AG10803 (cell line): ENCODE results near the gene GAMT.

ENCODE experiments used
- DNase-seq: peaks from one replicate; pipeline ENCODE4 v3.0.0; 2010; ENCODE audit warnings: low read depth
- H3K4me3 ChIP-seq: 2 replicates; pipeline ENCODE4 v1.5.1; 2011; ENCODE audit warnings: mild to moderate bottlenecking, low read length, control low read depth
- CTCF ChIP-seq: conservative IDR thresholded peaks from 2 replicates; pipeline ENCODE4 v1.5.1; 2011; ENCODE audit warnings: mild to moderate bottlenecking, low read length, control low read depth, inconsistent platforms

Gene GAMT

DNA sequence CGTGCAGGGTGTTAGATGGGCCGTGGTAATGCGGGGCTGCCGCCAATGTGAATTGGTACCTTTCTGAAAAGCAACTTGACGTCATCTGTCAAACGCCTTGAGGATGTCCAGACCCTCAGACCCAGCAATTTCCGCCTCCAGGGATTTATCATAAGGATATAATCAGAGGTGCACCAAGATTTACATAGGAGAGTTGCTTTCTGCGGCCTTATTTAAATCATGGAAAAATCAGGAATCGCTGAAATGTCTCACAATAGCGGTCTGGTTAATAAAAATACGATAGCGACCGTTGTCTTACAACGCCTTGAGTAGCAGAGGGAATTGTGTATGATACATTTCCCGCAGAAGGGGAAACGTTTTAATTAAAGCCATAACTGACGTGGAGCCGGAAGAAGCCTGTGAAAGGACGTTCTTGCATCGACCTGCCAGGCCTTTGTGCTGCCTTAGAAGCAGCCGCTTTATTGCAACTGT, 49.9 kb downstream of the GAMT start:
- H3K4me3 ChIP-seq = no peak overlapping the region
- no peak for DNase-seq
- no peak for TF ChIP-seq CTCF

DNA sequence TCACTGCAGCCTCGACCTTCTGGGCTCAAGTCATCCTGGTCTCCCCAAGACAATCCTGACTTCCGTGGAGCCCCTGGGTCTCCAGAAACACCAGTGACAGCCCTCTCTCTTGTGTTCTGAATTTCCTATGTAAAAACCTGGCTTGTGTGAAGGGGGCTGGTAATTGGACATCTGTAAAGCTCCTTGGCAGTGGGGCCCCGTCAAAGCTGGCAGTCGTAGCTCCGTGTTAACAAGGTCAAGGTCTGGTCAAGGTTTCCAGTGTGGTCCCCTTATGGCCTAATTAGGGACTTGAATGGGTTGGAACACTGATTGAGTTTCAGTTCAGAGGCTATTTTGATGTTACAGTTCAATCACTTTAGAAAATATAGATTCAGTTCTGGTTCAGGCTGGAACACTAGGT, 50.5 kb downstream of the GAMT start:
- TF ChIP-seq CTCF = no peak
- DNase-seq = no peak
- H3K4me3 ChIP-seq = no peak overlapping the region

- H3K4me3 ChIP-seq = no peak overlapping the region
- no peak for DNase-seq
- TF ChIP-seq CTCF = no peak
These were observed 52.1 kb downstream of the GAMT start for GRCh38 chr19:1349211-1349610.
